Smooth muscle cell of the pulmonary artery (primary cell): ENCODE measurements around the gene ELAPOR1. TPM values are rescaled to one million over a fixed set of nuclear protein-coding genes. Genes with fewer than 3 reads are reported as not detected.

Source experiments
- total RNA-seq: library from RNA; depleted of rRNA; stranded (reverse); fragments of >200 nt; gene quantifications from 2 replicates; pipeline ENCODE4 v1.2.3, GENCODE V29; 2014

Gene ELAPOR1
- total RNA-seq = 0.39 and 0.59 TPM in 2 replicates

GRCh38 chr1:109113590-109114341 lies at the start of gene ELAPOR1:
ELAPOR1 (plus strand) TSS chr1:109114115; CDS start chr1:109114184, 69 bp downstream.

GRCh38 chr1:109075531-109076490 lies 38.1 kb upstream of the ELAPOR1 start, which contains the start of gene TAF13:
TAF13 (minus strand) TSS chr1:109076003; CDS start chr1:109075947, 56 bp downstream.

GRCh38 chr1:109090196-109091077 lies 23.5 kb upstream of the ELAPOR1 start, which contains the start of gene TMEM167B:
TMEM167B (plus strand) TSS chr1:109090764; CDS start chr1:109090873, 109 bp downstream.

Other genes with a start within 250 kb of the ELAPOR1 start
- 8.7 and 24.4 TPM in 2 replicates for gene GPSM2, start 237.1 kb upstream of the ELAPOR1 start, total RNA-seq
- 38.9 and 49.0 TPM in 2 replicates for gene CLCC1, start 150.6 kb upstream of the ELAPOR1 start, total RNA-seq
- gene WDR47, start 72.0 kb upstream of the ELAPOR1 start, total RNA-seq = 20.7 and 22.1 TPM in 2 replicates
- gene TAF13, start 38.1 kb upstream of the ELAPOR1 start, total RNA-seq = 93.4 and 114 TPM in 2 replicates
- gene TMEM167B, start 23.4 kb upstream of the ELAPOR1 start, total RNA-seq = 43.0 and 55.6 TPM in 2 replicates
- 213 and 222 TPM in 2 replicates for gene SARS1, start 99.8 kb downstream of the ELAPOR1 start, total RNA-seq
- gene CELSR2, start 135.4 kb downstream of the ELAPOR1 start, total RNA-seq = 4.8 and 6.3 TPM in 2 replicates
- 1.8 and 4.7 TPM in 2 replicates for gene PSRC1, start 169.0 kb downstream of the ELAPOR1 start, total RNA-seq
- gene MYBPHL, start 192.9 kb downstream of the ELAPOR1 start, total RNA-seq = not detected in 2 replicates